Upper lobe of left lung (tissue), 6 donors: ENCODE data around the gene ACVR1. TPM values are rescaled to one million over a fixed set of nuclear protein-coding genes. Genes with fewer than 3 reads are reported as not detected.

Experiments
- ATAC-seq, 2 donors: fragments of 200-7000 bp; cut with Tn5 transposase; one replicate each; pipeline ENCODE4 v1.9.1; 2022; ENCODE audit warnings: mild to moderate bottlenecking in 2 of 2, moderate library complexity in 2 of 2; ENCODE audit not compliant: low FRiP score in 2 of 2
- DNase-seq, 2 donors: peaks; one replicate each; pipeline ENCODE4 v3.0.0-alpha.2; 2019 to 2020
- H3K27ac ChIP-seq, 4 donors: fragments of 200-600 bp; sonication (generic); one replicate each; pipeline ENCODE4 v1.5.1; 2016 to 2019
- H3K27me3 ChIP-seq, 4 donors: fragments of 200-600 bp; sonication (generic); one replicate each; pipeline ENCODE4 v1.5.1; 2017 to 2019
- H3K36me3 ChIP-seq, 4 donors: fragments of 200-600 bp; sonication (generic); one replicate each; pipeline ENCODE4 v1.5.1; 2016 to 2019
- H3K4me1 ChIP-seq, 4 donors: fragments of 200-600 bp; sonication (generic); one replicate each; pipeline ENCODE4 v1.5.1; 2018 to 2019
- H3K4me3 ChIP-seq, 4 donors: fragments of 200-600 bp; sonication (generic); one replicate each; pipeline ENCODE4 v1.5.1; 2017 to 2019; ENCODE audit warnings: mild to moderate bottlenecking in 2 of 4, moderate library complexity in 1 of 4
- H3K9me3 ChIP-seq, 4 donors: fragments of 200-600 bp; sonication (generic); one replicate each; pipeline ENCODE4 v1.5.1; 2018 to 2019
- EP300 ChIP-seq, 4 donors: sonication (generic); formaldehyde crosslinking; IDR thresholded peaks; one replicate each; pipeline ENCODE4 v1.5.1; 2017; ENCODE audit warnings: antibody characterized with exemption in 4 of 4, control low read depth in 2 of 4
- POLR2A ChIP-seq, 4 donors: fragments of 450-650 bp; IDR thresholded peaks; one replicate each; pipeline ENCODE4 v1.5.1; 2016 to 2017; ENCODE audit warnings: antibody characterized with exemption in 4 of 4, mild to moderate bottlenecking in 2 of 4
- POLR2AphosphoS5 ChIP-seq, 2 donors: sonication (generic); formaldehyde crosslinking; IDR thresholded peaks; one replicate each; pipeline ENCODE4 v1.5.1; 2017; ENCODE audit warnings: antibody characterized with exemption in 2 of 2
- WGBS, 2 donors: methylation state at CpG; one replicate each; pipeline ENCODE4 v1.1.5; 2017 to 2018; 5-methylcytosine and 5-hydroxymethylcytosine counted together
- total RNA-seq, 6 donors: library from RNA; depleted of rRNA in 4 of 6; stranded (reverse); fragments of >200 nt in 4 of 6; gene quantifications; one replicate each; pipeline versions ENCODE4 v1.1.0 to v1.2.1, GENCODE V29; 2016 to 2021
- TF ChIP-seq, protein P1 (sequence below), 6 experiments: fragments of 450-650 bp in 4 of 6; fragments of 200-600 bp in 2 of 6; sonication (generic) in 2 of 6; IDR thresholded peaks; one replicate each; pipeline ENCODE4 v1.5.1; 2016 to 2019; ENCODE audit warnings: antibody characterized with exemption in 6 of 6
- donor health status: DM: no; HTN: no; CAD: no; lungs with moderate emphysema.
- donor health status: DM: no; HTN: yes; CAD: no; lungs with severe emphysema.

Gene ACVR1
- total RNA-seq, 6 donors from 2014 or later = 16.4 to 38.8 (median 25.8) TPM

DNA sequence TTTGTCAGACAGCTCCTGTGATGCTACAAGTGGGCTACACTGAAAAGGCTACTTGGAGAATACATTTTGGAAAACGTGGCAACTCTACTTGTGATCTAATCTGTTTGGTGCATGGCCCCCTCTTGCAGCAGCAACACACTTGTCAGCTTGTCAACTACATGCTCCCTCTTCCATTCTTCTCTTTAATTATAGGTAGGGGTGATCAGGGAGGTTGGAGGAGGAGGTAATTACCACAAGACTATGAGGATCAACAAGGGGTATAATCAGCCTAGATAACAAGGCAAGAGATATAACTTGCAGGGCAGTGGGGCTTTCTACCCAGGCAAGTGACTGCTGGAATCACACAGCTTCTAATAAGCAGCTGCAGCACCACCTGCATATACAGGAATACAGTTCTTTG lies 104.9 kb downstream of the ACVR1 start:
- TF ChIP-seq, protein P1, sequence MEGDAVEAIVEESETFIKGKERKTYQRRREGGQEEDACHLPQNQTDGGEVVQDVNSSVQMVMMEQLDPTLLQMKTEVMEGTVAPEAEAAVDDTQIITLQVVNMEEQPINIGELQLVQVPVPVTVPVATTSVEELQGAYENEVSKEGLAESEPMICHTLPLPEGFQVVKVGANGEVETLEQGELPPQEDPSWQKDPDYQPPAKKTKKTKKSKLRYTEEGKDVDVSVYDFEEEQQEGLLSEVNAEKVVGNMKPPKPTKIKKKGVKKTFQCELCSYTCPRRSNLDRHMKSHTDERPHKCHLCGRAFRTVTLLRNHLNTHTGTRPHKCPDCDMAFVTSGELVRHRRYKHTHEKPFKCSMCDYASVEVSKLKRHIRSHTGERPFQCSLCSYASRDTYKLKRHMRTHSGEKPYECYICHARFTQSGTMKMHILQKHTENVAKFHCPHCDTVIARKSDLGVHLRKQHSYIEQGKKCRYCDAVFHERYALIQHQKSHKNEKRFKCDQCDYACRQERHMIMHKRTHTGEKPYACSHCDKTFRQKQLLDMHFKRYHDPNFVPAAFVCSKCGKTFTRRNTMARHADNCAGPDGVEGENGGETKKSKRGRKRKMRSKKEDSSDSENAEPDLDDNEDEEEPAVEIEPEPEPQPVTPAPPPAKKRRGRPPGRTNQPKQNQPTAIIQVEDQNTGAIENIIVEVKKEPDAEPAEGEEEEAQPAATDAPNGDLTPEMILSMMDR (IDR thresholded peaks at IDR 0.05) = no peak
- no peak for TF ChIP-seq POLR2A (IDR thresholded peaks at IDR 0.05)
- no peak for TF ChIP-seq EP300 (IDR thresholded peaks at IDR 0.05)
- TF ChIP-seq POLR2AphosphoS5 (IDR thresholded peaks at IDR 0.05) = no peak
- DNase-seq (no peak), ATAC-seq (no peak)
- Histone ChIP-seq H3K36me3 (peaks cover 0 to 86% (median 14%) of the 10 kb centered on the region in 4 donors), H3K4me1 (no peaks in the 10 kb centered on the region), H3K27me3 (no peaks in the 10 kb centered on the region), H3K9me3 (no peaks in the 10 kb centered on the region), H3K4me3 (no peak overlapping the region), H3K27ac (no peak overlapping the region)
- 22 to 78% methylated on average over 1 of the region's 1 CpG for WGBS, 2 donors

- Histone ChIP-seq H3K36me3 (peaks cover 8 to 88% (median 21%) of the 10 kb centered on the region in 4 donors), H3K27ac (no peak overlapping the region), H3K4me1 (no peaks in the 10 kb centered on the region), H3K27me3 (no peaks in the 10 kb centered on the region), H3K9me3 (no peaks in the 10 kb centered on the region), H3K4me3 (no peak overlapping the region)
- no peak for TF ChIP-seq POLR2AphosphoS5 (IDR thresholded peaks at IDR 0.05)
- TF ChIP-seq, protein P1 (IDR thresholded peaks at IDR 0.05) = no peak
- no peak for TF ChIP-seq POLR2A (IDR thresholded peaks at IDR 0.05)
- TF ChIP-seq EP300 (IDR thresholded peaks at IDR 0.05) = no peak
- ATAC-seq (no peak), DNase-seq (no peak)
- 94% methylated on average over 2 of the region's 2 CpGs for WGBS, 2 donors
Measured at GRCh38 chr2:157769856-157770255, 106.3 kb downstream of the ACVR1 start.

GRCh38 chr2:157764386-157764785 lies 111.7 kb downstream of the ACVR1 start:
- 89 to 93% methylated on average over 14 of the region's 14 CpGs for WGBS, 2 donors
- TF ChIP-seq POLR2A (IDR thresholded peaks at IDR 0.05) = no peak
- TF ChIP-seq, protein P1 (IDR thresholded peaks at IDR 0.05) = no peak
- TF ChIP-seq EP300 (IDR thresholded peaks at IDR 0.05) = no peak
- TF ChIP-seq POLR2AphosphoS5 (IDR thresholded peaks at IDR 0.05) = no peak
- DNase-seq = peak in 1 of 2 donors; percentile 42

GRCh38 chr2:157761520-157761919 lies 114.6 kb downstream of the ACVR1 start:
- Histone ChIP-seq H3K27me3 (no peaks in the 10 kb centered on the region), H3K4me3 (no peak overlapping the region), H3K36me3 (peaks cover 6 to 63% (median 16%) of the 10 kb centered on the region in 4 donors), H3K27ac (no peak overlapping the region), H3K4me1 (no peaks in the 10 kb centered on the region), H3K9me3 (peaks cover 0 to 10% (median 6%) of the 10 kb centered on the region in 4 donors)
- DNase-seq = no peak
- TF ChIP-seq POLR2AphosphoS5 (IDR thresholded peaks at IDR 0.05) (no peak), EP300 (IDR thresholded peaks at IDR 0.05) (no peak), POLR2A (IDR thresholded peaks at IDR 0.05) (no peak)
- TF ChIP-seq, protein P1 (IDR thresholded peaks at IDR 0.05) = no peak
- no peak for ATAC-seq

More at GRCh38 chr2:157764386-157764785, 111.7 kb downstream of the ACVR1 start:
- H3K27me3 ChIP-seq = no peaks in the 10 kb centered on the region
- H3K36me3 ChIP-seq = peaks cover 8 to 60% (median 21%) of the 10 kb centered on the region in 4 donors
- H3K4me1 ChIP-seq = no peaks in the 10 kb centered on the region
- no peak overlapping the region for H3K27ac ChIP-seq
- no peaks in the 10 kb centered on the region for H3K9me3 ChIP-seq
- no peak overlapping the region for H3K4me3 ChIP-seq
- ATAC-seq = peak in 1 of 2 donors; percentile 29

GRCh38 chr2:157760949-157761348 lies 115.2 kb downstream of the ACVR1 start:
- Histone ChIP-seq H3K36me3 (peaks cover 6 to 62% (median 13%) of the 10 kb centered on the region in 4 donors), H3K9me3 (peaks cover 0 to 10% (median 6%) of the 10 kb centered on the region in 4 donors), H3K27me3 (no peaks in the 10 kb centered on the region), H3K4me1 (no peaks in the 10 kb centered on the region), H3K4me3 (no peak overlapping the region), H3K27ac (no peak overlapping the region)
- 85 to 86% methylated on average over 5 of the region's 5 CpGs for WGBS, 2 donors
- DNase-seq (no peak), ATAC-seq (no peak)
- TF ChIP-seq POLR2AphosphoS5 (IDR thresholded peaks at IDR 0.05) = no peak
- no peak for TF ChIP-seq EP300 (IDR thresholded peaks at IDR 0.05)
- no peak for TF ChIP-seq POLR2A (IDR thresholded peaks at IDR 0.05)
- TF ChIP-seq, protein P1 (IDR thresholded peaks at IDR 0.05) = no peak
